Loucy (cell line): ENCODE measurements around the gene NDUFV3.

Experiments used
- EZH2phosphoT487 ChIP-seq: fragments of 200-600 bp; IDR thresholded peaks from 2 replicates; pipeline ENCODE4 v1.6.1; 2018; ENCODE audit warnings: antibody characterized with exemption, mild to moderate bottlenecking, moderate library complexity, borderline replicate concordance
- TF ChIP-seq, protein P1 (sequence below): fragments of 200-600 bp; sonication (generic); conservative IDR thresholded peaks from 2 replicates; pipeline ENCODE4 v1.5.1; 2014; ENCODE audit warnings: mild to moderate bottlenecking, antibody characterized with exemption, low read length

DNA sequence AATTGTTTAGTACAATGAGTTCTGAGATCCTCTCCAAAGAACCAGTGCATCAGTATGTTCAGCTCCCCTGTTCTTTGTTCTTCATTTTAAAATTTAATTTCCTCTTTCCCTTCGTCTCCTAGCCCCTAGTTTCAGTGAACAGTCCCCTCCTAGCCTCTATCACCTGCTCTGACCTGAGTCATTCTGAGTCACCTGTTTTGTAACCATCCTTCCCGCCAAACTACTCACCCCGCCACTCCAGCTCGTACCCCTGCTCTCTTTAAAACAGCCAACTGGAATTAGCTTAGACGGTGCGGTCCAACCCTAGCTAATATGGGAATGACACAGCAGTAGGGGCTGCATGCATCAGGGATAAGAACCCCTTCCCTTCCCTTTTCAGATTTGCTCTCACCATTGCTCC, 49.1 kb downstream of the NDUFV3 start:
- TF ChIP-seq, protein P1, sequence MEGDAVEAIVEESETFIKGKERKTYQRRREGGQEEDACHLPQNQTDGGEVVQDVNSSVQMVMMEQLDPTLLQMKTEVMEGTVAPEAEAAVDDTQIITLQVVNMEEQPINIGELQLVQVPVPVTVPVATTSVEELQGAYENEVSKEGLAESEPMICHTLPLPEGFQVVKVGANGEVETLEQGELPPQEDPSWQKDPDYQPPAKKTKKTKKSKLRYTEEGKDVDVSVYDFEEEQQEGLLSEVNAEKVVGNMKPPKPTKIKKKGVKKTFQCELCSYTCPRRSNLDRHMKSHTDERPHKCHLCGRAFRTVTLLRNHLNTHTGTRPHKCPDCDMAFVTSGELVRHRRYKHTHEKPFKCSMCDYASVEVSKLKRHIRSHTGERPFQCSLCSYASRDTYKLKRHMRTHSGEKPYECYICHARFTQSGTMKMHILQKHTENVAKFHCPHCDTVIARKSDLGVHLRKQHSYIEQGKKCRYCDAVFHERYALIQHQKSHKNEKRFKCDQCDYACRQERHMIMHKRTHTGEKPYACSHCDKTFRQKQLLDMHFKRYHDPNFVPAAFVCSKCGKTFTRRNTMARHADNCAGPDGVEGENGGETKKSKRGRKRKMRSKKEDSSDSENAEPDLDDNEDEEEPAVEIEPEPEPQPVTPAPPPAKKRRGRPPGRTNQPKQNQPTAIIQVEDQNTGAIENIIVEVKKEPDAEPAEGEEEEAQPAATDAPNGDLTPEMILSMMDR, result no peak
- no peak for TF ChIP-seq EZH2phosphoT487
